K562 treated with DMSO at 1 percent for 12 hours (cell line): ENCODE results near the gene LRRC18. TPM values are rescaled to one million over a fixed set of nuclear protein-coding genes. Genes with fewer than 3 reads are reported as not detected.

Experiments
- total RNA-seq: library from RNA; unstranded; fragments of 300-600 nt; gene quantifications from 2 replicates; pipeline ENCODE4 v1.2.3, GENCODE V29; 2022; ENCODE audit not compliant: insufficient read depth

LRRC18 gene
- total RNA-seq: not detected in 2 replicates

DNA sequence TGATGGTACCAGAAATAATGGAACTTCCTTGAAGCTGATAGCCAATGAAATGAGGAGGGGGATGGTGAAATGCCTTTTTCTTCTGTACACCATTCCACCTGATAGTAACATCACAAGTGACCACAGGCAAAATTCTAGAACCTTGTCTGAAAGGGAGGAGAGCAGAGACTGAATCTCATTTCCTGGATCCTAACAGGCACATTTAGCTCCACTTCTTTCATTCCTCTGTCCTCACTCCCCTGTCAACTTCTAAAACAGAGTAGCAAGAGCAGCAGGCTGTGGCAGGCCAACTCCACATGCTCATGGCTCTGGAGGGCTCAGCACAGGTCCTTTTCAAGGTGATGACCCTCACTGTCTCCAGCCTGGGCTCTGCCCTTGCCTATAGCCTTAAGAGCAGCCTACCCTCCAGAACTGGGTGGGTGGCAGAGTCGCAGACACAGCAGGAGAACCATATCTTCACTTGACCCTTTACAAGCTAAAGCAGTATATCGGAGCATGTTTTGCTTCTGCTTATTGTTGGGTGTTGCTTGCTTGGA lies at the start of gene LRRC18:
Gene LRRC18 (minus strand): TSS at position 51 of the 536 bp plus-strand sequence. CDS start 25,685 bp downstream, outside the sequence.

Other genes with a start within 250 kb of the LRRC18 start
- 1.6 and 7.9 TPM in 2 replicates for gene VSTM4, start 175.7 kb upstream of the LRRC18 start, total RNA-seq
- gene FAM170B, start 194.2 kb upstream of the LRRC18 start, total RNA-seq: 0.85 TPM in 1 of 2 replicates, not detected in the other
- gene TMEM273, start 248.6 kb upstream of the LRRC18 start, total RNA-seq: 102 and 156 TPM in 2 replicates